ENCODE results near the gene RPL36.

GRCh38 chr19:5697890-5698634 is 8.0 kb downstream of the RPL36 start:
- no peak for TF ChIP-seq POLR2A (IDR thresholded peaks at IDR 0.05)
- TF ChIP-seq POLR2AphosphoS5 (IDR thresholded peaks at IDR 0.05), result no peak
- no peak for TF ChIP-seq CTCF (IDR thresholded peaks at IDR 0.05)
- no peak for TF ChIP-seq EP300 (IDR thresholded peaks at IDR 0.05)

All from sigmoid colon (tissue), 4 donors.